Heart left ventricle (tissue), 13 donors: ENCODE results near the gene ERMP1.

Source experiments
- CTCF ChIP-seq, 12 donors: fragments of 200-600 bp; sonication (generic) in 4 of 12; IDR thresholded peaks; one replicate each; pipeline versions ENCODE4 v1.5.0 to v1.8.0; 2018 to 2022; ENCODE audit warnings: antibody characterized with exemption in 12 of 12, mild to moderate bottlenecking in 5 of 12
- POLR2A ChIP-seq, 2 donors: fragments of 450-650 bp; IDR thresholded peaks; one replicate each; pipeline ENCODE4 v1.6.1; 2017; ENCODE audit warnings: antibody characterized with exemption in 2 of 2, mild to moderate bottlenecking in 2 of 2, moderate library complexity in 2 of 2
- donor health status: ischemic (EF 13 %, LVEDD 7.1; RV severe dilation, severe dysfunction).
- donor health status: DM: no; HTN: yes; CAD: no.
- donor health status: DM: no; HTN: no; CAD: no.
- donor health status: ischemic (EF 25% LVEDD 6.9; RV normal size, moderate dysfunction).
- donor health status: ischemic (EF 25% LVEDD 5.7; RV mildly dilated, moderate dysfunction).
- donor health status: ischemic (EF 35%, LVEDD 5.7; RV mildly dilated, moderate dysfunction).
- donor health status: nonischemic (EF 11% LVEDD 7.7; RV severe dilation, severe dysfunction).
- donor health status: DM: yes; HTN: yes; CAD: no.
- donor health status: PGD.
- donor health status: ischemic (EF 29% LVEDD 5.4; RV normal size, mild dysfunction).
- donor health status: nonischemic (EF 23%, LVEDD 6.1; RV moderate dilation, normal function).

DNA sequence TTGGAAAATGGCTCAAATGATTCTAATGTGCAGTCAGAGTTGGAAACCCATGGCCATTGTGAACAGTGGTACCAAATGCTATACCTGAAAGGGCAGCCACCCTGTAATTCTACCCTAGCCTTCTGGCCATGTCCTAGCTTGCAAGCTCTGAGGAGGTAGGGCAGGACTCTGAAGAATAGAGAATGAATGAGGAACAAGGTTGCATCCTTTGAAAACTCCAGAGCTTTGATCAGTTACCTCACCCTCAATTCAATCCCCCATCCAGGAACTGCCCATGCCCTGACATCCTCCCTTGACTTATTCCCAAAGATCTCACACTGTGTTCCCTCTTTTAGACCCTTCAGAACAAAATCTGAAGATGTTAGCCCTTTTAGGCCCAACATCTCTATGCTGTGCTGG, 17.8 kb upstream of the ERMP1 start:
- TF ChIP-seq CTCF (IDR thresholded peaks at IDR 0.05), result no peak
- no peak for TF ChIP-seq POLR2A (IDR thresholded peaks at IDR 0.05)
